ENCODE data around the gene GEMIN5. TPM values are rescaled to one million over a fixed set of nuclear protein-coding genes. Genes with fewer than 3 reads are reported as not detected.

The GEMIN5 gene
- total RNA-seq, 1 experiment from 2014 or later, result 35.8 TPM

- no peaks in the 10 kb centered on the region for H4K20me1 ChIP-seq (ENCODE audit: control insufficient read depth, insufficient read depth, insufficient read length)
- H4K91ac ChIP-seq (ENCODE audit: insufficient read length, low read depth, low read length), result no peak within 1 kb of the TSS
- H2BK120ac ChIP-seq (ENCODE audit: low read depth, low read length, poor library complexity, severe bottlenecking), result no peak within 1 kb of the TSS
- peak within 1 kb of the TSS; percentile 95 for H2AFZ ChIP-seq (ENCODE audit: low read length)
- no peak within 1 kb of the TSS for H3T11ph ChIP-seq (ENCODE audit: low read length)
- H3K4me1 Mint-ChIP-seq, result peaks cover 13% of the 10 kb centered on the region in 2 experiments
- H2BK12ac ChIP-seq (ENCODE audit: insufficient read length, low read depth, low read length), result no peak within 1 kb of the TSS
- H4K5ac ChIP-seq (ENCODE audit: insufficient read length, low read depth, low read length), result peak within 1 kb of the TSS; percentile 57
- peak within 1 kb of the TSS; percentile 88 for H3K14ac ChIP-seq (ENCODE audit: insufficient read depth, low read length)
- peak within 1 kb of the TSS; percentile 79 for H3K18ac ChIP-seq (ENCODE audit: insufficient read length, low read depth, low read length)
- no peaks in the 10 kb centered on the region for H3K9me3 Mint-ChIP-seq
- H3K36me3 Mint-ChIP-seq (ENCODE audit: insufficient read depth in 1 of 3, low read depth in 3 of 3), result peaks cover 0 to 5% (median 0%) of the 10 kb centered on the region in 3 experiments; a peak in 2 of 7 replicates
- no peaks in the 10 kb centered on the region for H3K27me3 ChIP-seq (ENCODE audit: insufficient read depth, low read length)
- no peak within 1 kb of the TSS for H3K23ac ChIP-seq (ENCODE audit: insufficient read length, low read depth, low read length)
- H4K8ac ChIP-seq (replicated peaks; ENCODE audit: insufficient read length, low read depth, low read length), result no peak within 1 kb of the TSS
- peaks cover 8% of the 10 kb centered on the region for H3K23me2 ChIP-seq (ENCODE audit: insufficient read length, low read depth, low read length, poor library complexity, severe bottlenecking)
- H3K27me3 Mint-ChIP-seq (ENCODE audit: low read depth), result no peaks in the 10 kb centered on the region
- no peak within 1 kb of the TSS for H2BK20ac ChIP-seq (ENCODE audit: low read depth, low read length, poor library complexity, severe bottlenecking)
- WGBS (ENCODE audit: extremely low coverage, insufficient read length, low lambda C conversion rate), result no CpG with 5 or more reads among the region's 40 CpGs
- peak within 1 kb of the TSS; percentile 98 to 99 (median 99) for H3K27ac Mint-ChIP-seq
- H3K4me2 ChIP-seq (ENCODE audit: insufficient read depth, insufficient read length, low read length), result peak within 1 kb of the TSS; percentile 98
- no peaks in the 10 kb centered on the region for H3K9me3 ChIP-seq (ENCODE audit: control insufficient read depth, low read depth, low read length)
- H3K79me1 ChIP-seq (ENCODE audit: insufficient read depth, low read depth, low read length, poor library complexity, severe bottlenecking), result no peaks in the 10 kb centered on the region
- no peak within 1 kb of the TSS for H3K4ac ChIP-seq (ENCODE audit: low read depth, low read length)
- no peak within 1 kb of the TSS for H2AK5ac ChIP-seq (ENCODE audit: insufficient read length, low read length)
- H3K4me3 Mint-ChIP-seq, result peak within 1 kb of the TSS; percentile 95 to 97
- TF ChIP-seq, protein P1, sequence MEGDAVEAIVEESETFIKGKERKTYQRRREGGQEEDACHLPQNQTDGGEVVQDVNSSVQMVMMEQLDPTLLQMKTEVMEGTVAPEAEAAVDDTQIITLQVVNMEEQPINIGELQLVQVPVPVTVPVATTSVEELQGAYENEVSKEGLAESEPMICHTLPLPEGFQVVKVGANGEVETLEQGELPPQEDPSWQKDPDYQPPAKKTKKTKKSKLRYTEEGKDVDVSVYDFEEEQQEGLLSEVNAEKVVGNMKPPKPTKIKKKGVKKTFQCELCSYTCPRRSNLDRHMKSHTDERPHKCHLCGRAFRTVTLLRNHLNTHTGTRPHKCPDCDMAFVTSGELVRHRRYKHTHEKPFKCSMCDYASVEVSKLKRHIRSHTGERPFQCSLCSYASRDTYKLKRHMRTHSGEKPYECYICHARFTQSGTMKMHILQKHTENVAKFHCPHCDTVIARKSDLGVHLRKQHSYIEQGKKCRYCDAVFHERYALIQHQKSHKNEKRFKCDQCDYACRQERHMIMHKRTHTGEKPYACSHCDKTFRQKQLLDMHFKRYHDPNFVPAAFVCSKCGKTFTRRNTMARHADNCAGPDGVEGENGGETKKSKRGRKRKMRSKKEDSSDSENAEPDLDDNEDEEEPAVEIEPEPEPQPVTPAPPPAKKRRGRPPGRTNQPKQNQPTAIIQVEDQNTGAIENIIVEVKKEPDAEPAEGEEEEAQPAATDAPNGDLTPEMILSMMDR (conservative IDR thresholded peaks at IDR 0.05), result no peak
- no peak within 1 kb of the TSS for H2BK15ac ChIP-seq (ENCODE audit: low read depth, low read length)
- peak within 1 kb of the TSS; percentile 94 for H3K9ac ChIP-seq (ENCODE audit: extremely low read depth, insufficient read length, low read length)
- H3K56ac ChIP-seq (ENCODE audit: insufficient read length, low read depth, low read length), result peak within 1 kb of the TSS; percentile 83
- H3K27ac ChIP-seq (ENCODE audit: insufficient read length, low read depth, low read length), result no peak within 1 kb of the TSS
- peaks cover 9% of the 10 kb centered on the region; the same call in 1 of the 2 replicates for H3K79me2 ChIP-seq (ENCODE audit: insufficient read depth, low read length)
- DNase-seq, result peak; percentile 93
- no peak within 1 kb of the TSS for H2BK5ac ChIP-seq (ENCODE audit: insufficient read length, low read length)
- no peaks in the 10 kb centered on the region; the same call in 1 of the 2 replicates for H3K4me1 ChIP-seq (ENCODE audit: insufficient read depth, low read length)
Measured at GRCh38 chr5:154940772-154941620, 3.0 kb upstream of the GEMIN5 start, which contains the start of gene MRPL22. MRPL22 (plus strand) TSS chr5:154941073; CDS start chr5:154941111, 38 bp downstream.
